ENCODE results near the gene PRKCB.

PRKCB gene

DNA sequence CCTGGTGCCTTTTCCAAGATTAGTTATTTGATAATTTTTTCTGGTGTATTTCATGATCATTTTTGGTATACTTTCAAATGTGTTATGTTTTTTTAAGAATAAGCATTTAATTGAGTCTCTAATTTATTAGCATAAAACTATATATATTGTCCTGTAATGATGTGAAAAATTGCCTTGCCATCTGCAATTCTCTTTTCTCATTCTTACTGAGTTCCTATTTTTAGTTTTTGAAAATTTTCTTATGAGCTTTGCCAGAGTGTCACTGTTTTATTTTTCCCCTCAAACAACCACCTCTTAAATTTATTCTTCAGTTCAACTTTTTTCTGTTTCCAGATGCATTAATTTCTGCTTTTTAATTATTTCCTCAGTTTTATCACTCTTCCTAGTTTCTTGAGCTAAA lies 59.3 kb downstream of the PRKCB start:
- Histone ChIP-seq H3K4me3 (no peak overlapping the region), H3K27ac (no peak overlapping the region)
- DNase-seq (ENCODE audit: low spot score), result no peak
- TF ChIP-seq, protein P1, sequence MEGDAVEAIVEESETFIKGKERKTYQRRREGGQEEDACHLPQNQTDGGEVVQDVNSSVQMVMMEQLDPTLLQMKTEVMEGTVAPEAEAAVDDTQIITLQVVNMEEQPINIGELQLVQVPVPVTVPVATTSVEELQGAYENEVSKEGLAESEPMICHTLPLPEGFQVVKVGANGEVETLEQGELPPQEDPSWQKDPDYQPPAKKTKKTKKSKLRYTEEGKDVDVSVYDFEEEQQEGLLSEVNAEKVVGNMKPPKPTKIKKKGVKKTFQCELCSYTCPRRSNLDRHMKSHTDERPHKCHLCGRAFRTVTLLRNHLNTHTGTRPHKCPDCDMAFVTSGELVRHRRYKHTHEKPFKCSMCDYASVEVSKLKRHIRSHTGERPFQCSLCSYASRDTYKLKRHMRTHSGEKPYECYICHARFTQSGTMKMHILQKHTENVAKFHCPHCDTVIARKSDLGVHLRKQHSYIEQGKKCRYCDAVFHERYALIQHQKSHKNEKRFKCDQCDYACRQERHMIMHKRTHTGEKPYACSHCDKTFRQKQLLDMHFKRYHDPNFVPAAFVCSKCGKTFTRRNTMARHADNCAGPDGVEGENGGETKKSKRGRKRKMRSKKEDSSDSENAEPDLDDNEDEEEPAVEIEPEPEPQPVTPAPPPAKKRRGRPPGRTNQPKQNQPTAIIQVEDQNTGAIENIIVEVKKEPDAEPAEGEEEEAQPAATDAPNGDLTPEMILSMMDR (IDR thresholded peaks at IDR 0.05), result no peak

DNA sequence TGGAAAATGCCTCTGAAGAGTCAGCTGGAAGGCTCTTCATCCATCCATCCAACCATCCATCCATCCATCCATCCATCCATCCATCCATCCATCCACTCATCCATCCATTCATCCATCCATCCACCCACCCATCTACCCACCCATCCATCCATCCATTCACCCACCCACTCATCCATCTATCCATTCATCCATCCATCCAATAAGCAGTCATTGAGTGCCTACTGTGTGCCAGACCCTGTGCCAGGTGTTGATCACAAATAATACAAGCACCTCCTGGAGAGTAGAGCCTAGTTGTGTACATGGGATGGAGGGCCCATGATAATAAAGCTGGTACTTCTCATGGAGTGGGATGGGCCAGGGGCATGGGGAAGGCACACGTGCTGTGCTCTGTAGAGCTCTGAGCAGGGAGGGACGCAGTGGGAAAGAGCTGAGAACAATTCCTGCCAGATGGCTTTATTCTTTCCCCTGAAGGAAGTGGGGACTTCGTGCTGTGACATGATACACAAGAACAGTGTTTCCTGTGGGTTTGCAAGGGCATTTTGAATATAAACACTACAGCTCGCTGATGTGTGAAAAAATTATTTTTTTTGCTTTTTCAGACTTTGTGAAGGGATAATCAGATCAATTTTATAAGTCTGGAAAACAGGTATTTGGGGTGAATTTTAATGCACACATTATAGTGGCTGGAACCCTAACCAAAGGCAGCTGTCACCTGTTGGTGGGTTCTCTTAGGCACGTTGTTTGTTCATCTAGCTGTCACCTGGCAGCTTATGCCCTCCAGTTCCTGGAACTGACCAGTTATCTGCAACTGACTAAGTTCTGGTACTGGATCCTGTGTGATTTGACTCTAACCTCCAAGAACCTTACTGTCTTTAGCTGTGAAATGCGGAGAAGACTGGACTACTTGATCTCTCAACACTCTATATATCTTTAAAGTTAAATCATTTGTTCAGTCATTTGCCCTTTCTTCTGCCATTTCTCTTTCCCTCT lies 61.3 kb downstream of the PRKCB start:
- Histone ChIP-seq H3K4me3 (no peak overlapping the region), H3K27ac (no peak overlapping the region)
- TF ChIP-seq, protein P1 (IDR thresholded peaks at IDR 0.05), result no peak
- no peak for DNase-seq (ENCODE audit: low spot score)

DNA sequence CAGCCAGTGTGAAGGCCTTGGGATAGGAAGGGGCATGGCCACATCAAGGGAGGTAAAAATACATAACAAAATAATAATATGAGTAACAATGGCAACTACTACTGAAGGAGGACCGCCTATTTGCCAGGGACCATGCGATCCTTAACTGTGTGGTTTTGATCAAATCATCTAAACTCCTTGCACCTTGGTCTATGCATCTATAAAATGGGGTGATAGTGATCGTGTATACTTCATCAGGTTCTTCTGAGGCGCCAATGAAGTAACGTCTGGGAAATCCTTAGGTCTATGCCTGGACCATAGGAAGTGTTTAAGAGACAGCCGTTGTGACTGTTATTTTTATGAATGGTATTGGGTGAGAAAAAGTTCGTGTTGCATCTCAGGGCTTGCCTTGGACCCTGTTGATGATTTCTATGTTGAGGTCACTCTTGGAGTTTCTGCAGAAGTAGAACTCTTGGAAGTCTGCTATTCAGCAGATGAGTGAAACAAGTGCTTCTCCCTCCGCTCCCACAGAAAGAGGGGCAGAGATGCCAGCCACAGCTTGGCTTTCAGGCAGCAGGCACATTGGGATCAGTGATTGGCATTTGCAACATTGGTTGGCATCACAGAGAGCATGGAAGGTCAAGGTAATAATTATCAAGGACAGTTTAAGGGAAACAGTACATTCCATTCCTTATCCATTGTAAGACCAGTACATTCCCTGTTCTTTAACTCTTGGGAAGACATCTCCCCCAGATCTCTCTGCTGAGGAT lies 63.1 kb downstream of the PRKCB start:
- TF ChIP-seq, protein P1 (IDR thresholded peaks at IDR 0.05), result no peak
- Histone ChIP-seq H3K27ac (no peak overlapping the region), H3K4me3 (no peak overlapping the region)
- no peak for DNase-seq (ENCODE audit: low spot score)

DNA sequence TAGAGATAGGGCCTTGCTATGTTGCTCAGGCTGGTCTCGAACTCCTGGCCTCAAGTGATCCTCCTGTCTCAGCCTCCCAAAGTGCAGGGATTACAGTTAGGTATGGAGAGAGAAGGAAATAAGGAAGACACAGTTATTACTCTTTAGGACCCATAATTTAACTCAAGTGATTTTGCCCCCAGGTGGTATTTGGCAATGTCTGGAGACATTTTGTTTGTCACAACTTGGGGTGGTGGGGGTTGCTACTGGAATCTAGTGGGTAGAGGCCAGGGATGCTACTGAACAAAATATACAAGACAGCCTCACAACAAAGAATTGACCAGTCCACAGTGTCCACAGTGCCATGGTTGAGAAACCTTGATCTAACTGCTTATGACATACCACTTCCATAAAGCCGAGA lies 64.1 kb downstream of the PRKCB start:
- no peak overlapping the region for H3K27ac ChIP-seq
- no peak overlapping the region for H3K4me3 ChIP-seq
- TF ChIP-seq, protein P1 (IDR thresholded peaks at IDR 0.05), result no peak
- DNase-seq (ENCODE audit: low spot score), result no peak

DNA sequence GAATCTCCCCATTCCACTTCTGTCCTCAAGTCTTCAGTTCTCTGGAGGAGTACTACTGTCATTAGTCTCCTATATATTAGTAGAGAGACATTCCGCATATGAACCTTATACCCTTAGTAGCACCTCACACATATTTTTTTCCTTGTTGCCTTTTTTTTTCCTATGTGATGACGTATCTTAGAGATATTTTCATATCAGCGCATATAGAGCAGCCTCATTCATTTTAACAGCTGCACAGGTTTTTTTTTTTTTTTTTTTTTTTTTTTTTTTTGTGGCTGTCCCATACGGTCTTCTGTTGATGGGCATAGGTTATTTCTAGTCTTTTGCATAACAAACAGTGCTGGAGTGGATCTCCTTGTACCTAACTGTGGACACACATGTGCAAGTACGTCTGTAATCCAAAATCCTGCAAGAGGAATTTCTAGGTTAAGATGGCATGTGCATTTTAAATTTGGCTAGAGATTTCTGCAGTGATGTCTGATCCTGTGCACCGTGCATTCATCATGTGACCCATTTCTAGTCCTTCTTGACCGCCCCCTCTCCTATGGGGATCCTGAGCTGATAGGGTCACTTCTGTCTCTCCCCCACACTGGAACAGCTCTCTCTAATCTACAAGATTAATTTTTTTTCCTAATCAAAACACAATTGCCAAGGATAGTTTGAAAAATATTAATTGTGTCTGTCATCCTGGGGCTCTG lies 64.8 kb downstream of the PRKCB start:
- no peak overlapping the region for H3K27ac ChIP-seq
- DNase-seq (ENCODE audit: low spot score), result no peak
- TF ChIP-seq, protein P1 (IDR thresholded peaks at IDR 0.05), result no peak
- no peak overlapping the region for H3K4me3 ChIP-seq

DNA sequence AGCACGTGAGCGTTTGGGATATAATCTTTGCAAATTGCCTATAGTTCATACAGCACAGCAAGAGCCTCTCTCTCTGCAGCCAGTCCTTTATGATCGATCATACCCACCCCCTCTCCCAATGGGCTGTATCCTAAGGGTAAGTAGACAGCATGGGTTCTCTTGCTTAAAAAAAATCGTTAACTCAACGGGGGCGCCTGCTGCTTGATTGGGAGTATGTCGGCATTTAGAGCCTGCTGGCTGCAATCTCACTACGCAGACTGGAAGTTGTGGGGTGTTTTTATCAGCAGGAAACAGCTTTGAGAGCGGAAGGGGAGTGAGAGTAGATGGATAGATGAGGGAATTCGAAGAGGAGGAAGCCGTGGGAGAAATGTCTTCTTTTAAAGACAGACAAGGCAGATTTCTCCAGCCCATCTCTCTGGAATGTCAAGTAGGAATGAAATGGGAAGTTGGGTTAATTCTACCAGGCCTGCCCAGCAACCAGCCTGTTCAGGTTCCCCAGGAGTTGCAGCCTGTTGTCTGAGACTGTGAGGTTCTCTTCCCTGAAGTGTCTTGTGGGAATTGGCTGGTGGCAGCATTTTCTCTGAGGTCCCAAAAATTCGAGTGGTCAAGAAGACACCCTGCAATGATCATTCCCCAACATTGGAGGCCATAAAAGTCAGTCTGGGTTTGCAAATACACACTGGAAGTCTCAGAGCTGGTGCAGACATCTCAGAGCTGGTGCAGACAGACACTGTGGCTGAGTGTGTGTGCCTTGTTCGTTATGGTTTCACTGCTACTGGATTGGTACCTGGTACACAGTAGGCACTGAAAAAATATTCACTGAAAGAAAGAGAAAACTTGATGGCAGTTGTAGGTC lies 65.6 kb downstream of the PRKCB start:
- TF ChIP-seq, protein P1 (IDR thresholded peaks at IDR 0.05), result no peak
- H3K4me3 ChIP-seq, result no peak overlapping the region
- DNase-seq (ENCODE audit: low spot score), result no peak
- H3K27ac ChIP-seq, result no peak overlapping the region
